ENCODE data around the gene SKP1.

GRCh38 chr5:134107779-134108178 is 69.0 kb downstream of the SKP1 start:
- TF ChIP-seq, protein P1, sequence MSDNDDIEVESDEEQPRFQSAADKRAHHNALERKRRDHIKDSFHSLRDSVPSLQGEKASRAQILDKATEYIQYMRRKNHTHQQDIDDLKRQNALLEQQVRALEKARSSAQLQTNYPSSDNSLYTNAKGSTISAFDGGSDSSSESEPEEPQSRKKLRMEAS (IDR thresholded peaks at IDR 0.05): no peak
- TF ChIP-seq EGR1 (IDR thresholded peaks at IDR 0.05; ENCODE audit: low read depth in 2 of 2): no peak

Data from liver (tissue), 2 donors.